ENCODE data around the gene SHQ1. TPM values are rescaled to one million over a fixed set of nuclear protein-coding genes. Genes with fewer than 3 reads are reported as not detected.

Gene SHQ1
- total RNA-seq, 1 donor from 2014 or later = 18.0 TPM

GRCh38 chr3:72782521-72782920 is 65.7 kb downstream of the SHQ1 start:
- no peak overlapping the region for H3K4me3 Mint-ChIP-seq (ENCODE audit: unreplicated experiment)
- H3K27ac Mint-ChIP-seq (ENCODE audit: unreplicated experiment) = peak overlapping the region; percentile 7
- no peaks in the 10 kb centered on the region for H3K27me3 Mint-ChIP-seq (ENCODE audit: unreplicated experiment)
- no peak for TF ChIP-seq CTCF (IDR thresholded peaks at IDR 0.05)
- no peak for DNase-seq (ENCODE audit: extremely low spot score, unreplicated experiment)
- H3K9me3 Mint-ChIP-seq (ENCODE audit: unreplicated experiment) = no peaks in the 10 kb centered on the region
- peaks cover 4% of the 10 kb centered on the region for H3K36me3 Mint-ChIP-seq (ENCODE audit: unreplicated experiment)
- peaks cover 11% of the 10 kb centered on the region for H3K4me1 Mint-ChIP-seq (ENCODE audit: unreplicated experiment)

DNA sequence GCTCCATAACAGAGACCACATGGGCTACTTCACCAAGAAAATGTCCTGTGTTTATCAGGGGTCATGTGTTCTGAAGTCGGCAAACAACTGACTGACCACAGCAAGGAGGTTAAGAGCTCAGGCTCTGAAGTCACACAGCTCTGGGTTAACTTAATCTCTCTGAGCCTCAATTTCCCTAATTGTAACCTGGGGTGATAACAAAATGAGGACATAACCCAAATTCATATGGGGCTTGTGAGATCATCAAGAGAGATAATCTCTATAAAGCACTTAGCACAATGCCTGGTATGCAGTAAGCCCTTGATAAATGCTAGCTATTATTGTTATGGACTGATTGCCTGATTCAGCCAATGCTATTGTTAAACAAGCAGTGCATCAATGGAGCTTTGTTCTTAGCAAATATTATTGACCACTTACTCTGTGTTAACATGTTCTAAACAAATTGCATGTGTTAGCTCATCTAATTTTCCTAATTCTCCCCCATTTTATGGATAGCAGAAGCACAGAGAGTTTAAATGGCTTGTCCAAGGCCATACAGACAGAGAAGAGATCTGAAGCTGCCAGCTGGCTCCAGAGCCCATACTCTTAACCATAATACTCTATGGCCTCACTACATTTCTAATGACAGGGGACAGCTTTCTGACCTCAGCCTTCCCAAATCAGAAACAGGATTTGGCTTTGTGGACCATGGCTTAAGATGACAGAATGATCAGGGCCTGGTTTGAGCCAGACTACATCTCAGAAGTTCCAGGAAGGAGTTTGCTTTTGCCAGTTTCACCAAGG is 78.3 kb downstream of the SHQ1 start:
- H3K27ac Mint-ChIP-seq (ENCODE audit: unreplicated experiment) = no peak overlapping the region
- peaks cover 11% of the 10 kb centered on the region for H3K36me3 Mint-ChIP-seq (ENCODE audit: unreplicated experiment)
- no peaks in the 10 kb centered on the region for H3K9me3 Mint-ChIP-seq (ENCODE audit: unreplicated experiment)
- no peaks in the 10 kb centered on the region for H3K4me1 Mint-ChIP-seq (ENCODE audit: unreplicated experiment)
- H3K27me3 Mint-ChIP-seq (ENCODE audit: unreplicated experiment) = no peaks in the 10 kb centered on the region
- TF ChIP-seq CTCF (IDR thresholded peaks at IDR 0.05) = no peak
- DNase-seq (ENCODE audit: extremely low spot score, unreplicated experiment) = no peak
- no peak overlapping the region for H3K4me3 Mint-ChIP-seq (ENCODE audit: unreplicated experiment)

- TF ChIP-seq CTCF (IDR thresholded peaks at IDR 0.05) = no peak
- H3K36me3 Mint-ChIP-seq (ENCODE audit: unreplicated experiment) = peaks cover 11% of the 10 kb centered on the region
- DNase-seq (ENCODE audit: extremely low spot score, unreplicated experiment) = no peak
- peaks cover 3% of the 10 kb centered on the region for H3K4me1 Mint-ChIP-seq (ENCODE audit: unreplicated experiment)
- H3K27ac Mint-ChIP-seq (ENCODE audit: unreplicated experiment) = no peak overlapping the region
- H3K4me3 Mint-ChIP-seq (ENCODE audit: unreplicated experiment) = no peak overlapping the region
- H3K9me3 Mint-ChIP-seq (ENCODE audit: unreplicated experiment) = no peaks in the 10 kb centered on the region
- H3K27me3 Mint-ChIP-seq (ENCODE audit: unreplicated experiment) = no peaks in the 10 kb centered on the region
Measured at GRCh38 chr3:72768936-72769335, 79.3 kb downstream of the SHQ1 start.

DNA sequence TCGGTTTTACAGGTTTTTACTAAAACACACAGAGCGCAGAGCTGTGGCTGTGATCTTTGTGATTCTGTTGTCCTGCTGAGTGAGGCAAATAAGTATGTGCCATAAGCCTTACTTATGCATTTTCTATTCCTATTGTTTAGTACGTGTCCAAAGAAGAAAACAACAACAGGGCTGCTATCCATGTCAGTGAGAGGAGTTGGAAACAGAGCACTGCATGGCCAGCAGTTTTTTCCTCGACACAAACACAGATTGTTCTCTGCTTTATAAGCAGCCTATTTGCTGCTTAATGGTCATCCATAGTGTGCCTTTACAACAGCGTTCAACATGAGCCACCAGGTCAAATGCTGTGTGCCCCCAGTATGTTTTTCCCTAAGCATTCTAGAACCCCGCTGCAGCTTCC is 79.8 kb downstream of the SHQ1 start:
- peaks cover 5% of the 10 kb centered on the region for H3K4me1 Mint-ChIP-seq (ENCODE audit: unreplicated experiment)
- no peaks in the 10 kb centered on the region for H3K9me3 Mint-ChIP-seq (ENCODE audit: unreplicated experiment)
- no peak for TF ChIP-seq CTCF (IDR thresholded peaks at IDR 0.05)
- H3K36me3 Mint-ChIP-seq (ENCODE audit: unreplicated experiment) = peaks cover 11% of the 10 kb centered on the region
- no peak overlapping the region for H3K4me3 Mint-ChIP-seq (ENCODE audit: unreplicated experiment)
- DNase-seq (ENCODE audit: extremely low spot score, unreplicated experiment) = no peak
- no peak overlapping the region for H3K27ac Mint-ChIP-seq (ENCODE audit: unreplicated experiment)
- no peaks in the 10 kb centered on the region for H3K27me3 Mint-ChIP-seq (ENCODE audit: unreplicated experiment)

GRCh38 chr3:72768006-72768441 is 80.2 kb downstream of the SHQ1 start:
- H3K4me3 Mint-ChIP-seq (ENCODE audit: unreplicated experiment) = no peak overlapping the region
- H3K36me3 Mint-ChIP-seq (ENCODE audit: unreplicated experiment) = peaks cover 11% of the 10 kb centered on the region
- no peaks in the 10 kb centered on the region for H3K27me3 Mint-ChIP-seq (ENCODE audit: unreplicated experiment)
- no peak overlapping the region for H3K27ac Mint-ChIP-seq (ENCODE audit: unreplicated experiment)
- no peaks in the 10 kb centered on the region for H3K9me3 Mint-ChIP-seq (ENCODE audit: unreplicated experiment)
- no peak for DNase-seq (ENCODE audit: extremely low spot score, unreplicated experiment)
- H3K4me1 Mint-ChIP-seq (ENCODE audit: unreplicated experiment) = peaks cover 5% of the 10 kb centered on the region
- no peak for TF ChIP-seq CTCF (IDR thresholded peaks at IDR 0.05)

All from osteocyte (in vitro differentiated cells).